HUES48 (cell line): ENCODE measurements around the gene FKBP8.
A peak's percentile ranks its signal among the peaks of the same experiment; 100 is the strongest.

Experiments used
- H3K27ac ChIP-seq: one replicate; pipeline ENCODE4 v1.7.0; 2013; ENCODE audit warnings: low read depth, low read length, inconsistent platforms
- H3K27me3 ChIP-seq: 2 replicates; pipeline ENCODE4 v1.6.1; 2013; ENCODE audit warnings: mild to moderate bottlenecking, low read length; ENCODE audit not compliant: control insufficient read depth, insufficient read depth
- H3K36me3 ChIP-seq: 2 replicates; pipeline ENCODE4 v1.6.1; 2013; ENCODE audit warnings: low read length; ENCODE audit not compliant: control insufficient read depth, insufficient read depth
- H3K4me1 ChIP-seq: 2 replicates; pipeline ENCODE4 v1.6.1; 2013; ENCODE audit warnings: mild to moderate bottlenecking, low read length; ENCODE audit not compliant: control insufficient read depth, insufficient read depth
- H3K4me3 ChIP-seq: 2 replicates; pipeline ENCODE4 v1.5.1; 2013; ENCODE audit warnings: mild to moderate bottlenecking, low read depth, low read length
- H3K9ac ChIP-seq: 2 replicates; pipeline ENCODE4 v1.6.1; 2013; ENCODE audit warnings: mild to moderate bottlenecking, low read depth, low read length, moderate library complexity
- H3K9me3 ChIP-seq: 2 replicates; pipeline ENCODE4 v1.6.1; 2013; ENCODE audit warnings: low read length; ENCODE audit not compliant: control insufficient read depth, insufficient read depth

The FKBP8 gene

GRCh38 chr19:18519962-18520847 lies 23.2 kb downstream of the FKBP8 start:
- H3K4me1 ChIP-seq, result peaks cover 7% of the 10 kb centered on the region; the same call in 1 of the 2 replicates
- no peaks in the 10 kb centered on the region for H3K36me3 ChIP-seq
- H3K9me3 ChIP-seq, result no peaks in the 10 kb centered on the region
- peak overlapping the region; percentile 99 for H3K4me3 ChIP-seq
- peak overlapping the region; percentile 65 for H3K27ac ChIP-seq
- no peaks in the 10 kb centered on the region for H3K27me3 ChIP-seq
- no peak overlapping the region for H3K9ac ChIP-seq

- no peak overlapping the region for H3K4me3 ChIP-seq
- no peaks in the 10 kb centered on the region for H3K27me3 ChIP-seq
- H3K27ac ChIP-seq, result no peak overlapping the region
- peaks cover 7% of the 10 kb centered on the region; the same call in 1 of the 2 replicates for H3K4me1 ChIP-seq
- H3K36me3 ChIP-seq, result no peaks in the 10 kb centered on the region
- no peaks in the 10 kb centered on the region for H3K9me3 ChIP-seq
- no peak overlapping the region for H3K9ac ChIP-seq
These were observed 24.7 kb downstream of the FKBP8 start for GRCh38 chr19:18518639-18519038.

GRCh38 chr19:18517606-18518005 lies 25.8 kb downstream of the FKBP8 start:
- Histone ChIP-seq H3K36me3 (no peaks in the 10 kb centered on the region), H3K9ac (no peak overlapping the region), H3K4me1 (peaks cover 7% of the 10 kb centered on the region; the same call in 1 of the 2 replicates), H3K4me3 (no peak overlapping the region), H3K27ac (no peak overlapping the region), H3K9me3 (no peaks in the 10 kb centered on the region), H3K27me3 (no peaks in the 10 kb centered on the region)

GRCh38 chr19:18515959-18516358 lies 27.4 kb downstream of the FKBP8 start:
- no peaks in the 10 kb centered on the region for H3K9me3 ChIP-seq
- H3K36me3 ChIP-seq, result no peaks in the 10 kb centered on the region
- H3K27me3 ChIP-seq, result no peaks in the 10 kb centered on the region
- H3K4me3 ChIP-seq, result no peak overlapping the region
- no peak overlapping the region for H3K27ac ChIP-seq
- H3K4me1 ChIP-seq, result peaks cover 6% of the 10 kb centered on the region; the same call in 1 of the 2 replicates
- H3K9ac ChIP-seq, result no peak overlapping the region

GRCh38 chr19:18514800-18515682 lies 28.3 kb downstream of the FKBP8 start:
- Histone ChIP-seq H3K9ac (no peak overlapping the region), H3K4me1 (peaks cover 3% of the 10 kb centered on the region; the same call in 1 of the 2 replicates), H3K27me3 (no peaks in the 10 kb centered on the region), H3K4me3 (no peak overlapping the region), H3K36me3 (no peaks in the 10 kb centered on the region), H3K27ac (no peak overlapping the region), H3K9me3 (no peaks in the 10 kb centered on the region)

GRCh38 chr19:18513868-18514267 lies 29.5 kb downstream of the FKBP8 start:
- Histone ChIP-seq H3K9ac (no peak overlapping the region), H3K9me3 (no peaks in the 10 kb centered on the region), H3K36me3 (no peaks in the 10 kb centered on the region), H3K4me1 (no peaks in the 10 kb centered on the region), H3K27me3 (no peaks in the 10 kb centered on the region), H3K4me3 (no peak overlapping the region), H3K27ac (no peak overlapping the region)

- H3K36me3 ChIP-seq, result no peaks in the 10 kb centered on the region
- H3K9me3 ChIP-seq, result no peaks in the 10 kb centered on the region
- no peak overlapping the region for H3K27ac ChIP-seq
- no peaks in the 10 kb centered on the region for H3K4me1 ChIP-seq
- no peak overlapping the region for H3K9ac ChIP-seq
- no peaks in the 10 kb centered on the region for H3K27me3 ChIP-seq
- H3K4me3 ChIP-seq, result no peak overlapping the region
These were observed 33.2 kb downstream of the FKBP8 start for GRCh38 chr19:18510216-18510615.

GRCh38 chr19:18508585-18508984 lies 34.8 kb downstream of the FKBP8 start:
- no peaks in the 10 kb centered on the region for H3K4me1 ChIP-seq

GRCh38 chr19:18507727-18508440 lies 35.5 kb downstream of the FKBP8 start:
- no peak overlapping the region for H3K4me3 ChIP-seq
- no peaks in the 10 kb centered on the region for H3K9me3 ChIP-seq
- no peaks in the 10 kb centered on the region for H3K4me1 ChIP-seq
- no peak overlapping the region for H3K27ac ChIP-seq
- no peaks in the 10 kb centered on the region for H3K36me3 ChIP-seq
- H3K27me3 ChIP-seq, result no peaks in the 10 kb centered on the region
- H3K9ac ChIP-seq, result no peak overlapping the region

More at GRCh38 chr19:18508585-18508984, 34.8 kb downstream of the FKBP8 start:
- no peak overlapping the region for H3K4me3 ChIP-seq
- no peaks in the 10 kb centered on the region for H3K9me3 ChIP-seq
- no peak overlapping the region for H3K27ac ChIP-seq
- no peak overlapping the region for H3K9ac ChIP-seq
- H3K36me3 ChIP-seq, result no peaks in the 10 kb centered on the region
- H3K27me3 ChIP-seq, result no peaks in the 10 kb centered on the region

GRCh38 chr19:18507021-18507726 lies 36.2 kb downstream of the FKBP8 start:
- Histone ChIP-seq H3K27me3 (no peaks in the 10 kb centered on the region), H3K4me3 (no peak overlapping the region), H3K4me1 (no peaks in the 10 kb centered on the region), H3K9me3 (no peaks in the 10 kb centered on the region), H3K27ac (peak overlapping the region; percentile 35), H3K9ac (no peak overlapping the region), H3K36me3 (no peaks in the 10 kb centered on the region)
